Caco-2 (cell line): ENCODE results near the gene ZNF384. TPM values are rescaled to one million over a fixed set of nuclear protein-coding genes. Genes with fewer than 3 reads are reported as not detected.

ENCODE experiments used
- BruUV-seq: library from RNA; stranded (reverse); fragments of 400-500 nt; replicated peaks from 2 replicates; lab custom pipeline; 2021; lab: Mats Ljungman, UMichigan
- CTCF ChIA-PET: fragments of 300-600 bp; sonication (Branson Sonifier 250); formaldehyde crosslinking; loops from one replicate; lab custom pipeline; 2022; ENCODE audit warnings: antibody characterized with exemption; lab: Charles Lee
- POLR2A ChIA-PET: fragments of 300-600 bp; sonication (Branson Sonifier 250); formaldehyde crosslinking; loops from one replicate; lab custom pipeline; 2022; ENCODE audit warnings: antibody characterized with exemption; lab: Charles Lee
- DNase-seq, 2 experiments: peaks; one replicate each; pipeline versions ENCODE4 v3.0.0 to v3.0.0-alpha.2; 2020 to 2022
- H3K27me3 ChIP-seq: replicated peaks from 2 replicates; pipeline ENCODE4 v1.6.0; 2011; ENCODE audit warnings: low read length; ENCODE audit not compliant: control insufficient read depth, insufficient read depth
- H3K36me3 ChIP-seq: 2 replicates; pipeline ENCODE4 v1.5.1; 2011; ENCODE audit warnings: low read length; ENCODE audit not compliant: control insufficient read depth, insufficient read depth
- H3K4me1 ChIP-seq: fragments of 250-450 bp; sonication (Bioruptor Pico); 2 replicates; pipeline ENCODE4 v1.5.1; 2020; ENCODE audit warnings: mild to moderate bottlenecking
- H3K4me3 ChIP-seq: 2 replicates; pipeline ENCODE4 v1.5.1; 2011; ENCODE audit warnings: low read depth, mild to moderate bottlenecking, control low read depth, low read length
- H3K9me3 ChIP-seq: fragments of 250-450 bp; sonication (Bioruptor Pico); 2 replicates; pipeline ENCODE4 v1.5.1; 2020; ENCODE audit warnings: mild to moderate bottlenecking, moderate library complexity
- H3K27ac Mint-ChIP-seq: one replicate; pipeline ENCODE4 v1.8.0; 2022; ENCODE audit warnings: mixed read lengths; ENCODE audit not compliant: unreplicated experiment
- H3K27me3 Mint-ChIP-seq: one replicate; pipeline ENCODE4 v1.8.0; 2022; ENCODE audit warnings: mixed read lengths; ENCODE audit not compliant: insufficient read depth, unreplicated experiment
- H3K36me3 Mint-ChIP-seq: one replicate; pipeline ENCODE4 v1.8.0; 2022; ENCODE audit warnings: mild to moderate bottlenecking, mixed read lengths; ENCODE audit not compliant: insufficient read depth, unreplicated experiment
- H3K4me1 Mint-ChIP-seq: one replicate; pipeline ENCODE4 v1.8.0; 2022; ENCODE audit warnings: low read depth, mixed read lengths; ENCODE audit not compliant: unreplicated experiment
- H3K4me3 Mint-ChIP-seq: one replicate; pipeline ENCODE4 v1.8.0; 2022; ENCODE audit warnings: mild to moderate bottlenecking, moderate library complexity, mixed read lengths; ENCODE audit not compliant: unreplicated experiment
- H3K9me3 Mint-ChIP-seq: one replicate; pipeline ENCODE4 v1.8.0; 2022; ENCODE audit warnings: mixed read lengths; ENCODE audit not compliant: unreplicated experiment
- CTCF ChIP-seq, 2 experiments: fragments of 200-600 bp in 1 of 2; IDR thresholded peaks; 1 replicate in 1 of 2; 2 replicates in 1 of 2; pipeline versions ENCODE4 v1.5.1 to v1.8.0; 2011 to 2022; ENCODE audit warnings: antibody characterized with exemption in 1 of 2, control low read depth in 1 of 2, inconsistent platforms in 1 of 2, low read depth in 1 of 2, low read length in 1 of 2, mild to moderate bottlenecking in 1 of 2, moderate library complexity in 1 of 2; ENCODE audit not compliant: insufficient read depth in 1 of 2, severe bottlenecking in 1 of 2, unreplicated experiment in 1 of 2
- intact Hi-C: fragments of 100-400 bp; cut with micrococcal nuclease; formaldehyde crosslinking; loops from one replicate; pipeline ENCODE4 v1.10.0; 2022; ENCODE audit not compliant: unreplicated experiment
- total RNA-seq: library from RNA; stranded (reverse); gene quantifications from 2 replicates; pipeline ENCODE4 v1.2.3, GENCODE V29; 2022

Gene ZNF384
- total RNA-seq, 1 experiment from 2014 or later, result 127 TPM

DNA sequence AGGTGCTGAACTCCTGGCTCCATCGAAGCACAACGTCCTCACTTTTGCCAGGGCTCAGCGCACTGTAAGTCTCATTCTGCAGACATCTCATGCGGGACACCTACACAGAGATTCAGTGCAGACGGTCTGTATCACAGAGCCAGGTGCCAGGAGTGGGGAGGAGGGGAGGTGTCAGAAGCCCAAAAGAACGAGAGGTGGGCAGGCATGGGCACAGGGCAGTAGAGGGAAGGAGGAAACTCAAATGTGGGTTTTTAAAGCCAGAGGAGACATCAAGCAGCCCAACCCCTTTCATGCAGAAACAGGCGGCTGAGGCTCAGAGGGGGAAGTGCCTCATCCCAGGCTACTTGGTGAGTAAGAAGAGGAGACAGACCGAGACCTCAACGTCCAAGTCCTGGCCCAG lies 50.9 kb downstream of the ZNF384 start:
- ChIA-PET POLR2A (no interaction called here), CTCF (no interaction called here)
- peaks cover 7% of the 10 kb centered on the region for H3K9me3 ChIP-seq
- no peak overlapping the region for H3K4me3 ChIP-seq
- H3K4me1 Mint-ChIP-seq, result no peaks in the 10 kb centered on the region
- H3K9me3 Mint-ChIP-seq, result peaks cover 9% of the 10 kb centered on the region
- H3K27me3 ChIP-seq, result no peaks in the 10 kb centered on the region
- DNase-seq, result no peak
- BruUV-seq, result no TSS peak
- TF ChIP-seq CTCF (IDR thresholded peaks at IDR 0.05; ENCODE audit: insufficient read depth in 1 of 2, low read depth in 1 of 2, low read length in 1 of 2, severe bottlenecking in 1 of 2, unreplicated experiment in 1 of 2), result no peak
- no peak overlapping the region for H3K27ac Mint-ChIP-seq
- H3K36me3 Mint-ChIP-seq, result no peaks in the 10 kb centered on the region
- H3K36me3 ChIP-seq, result no peaks in the 10 kb centered on the region
- no peak overlapping the region for H3K4me3 Mint-ChIP-seq
- no peaks in the 10 kb centered on the region for H3K4me1 ChIP-seq
- H3K27me3 Mint-ChIP-seq, result peaks cover 16% of the 10 kb centered on the region
- intact Hi-C loops, result no loop called here

GRCh38 chr12:6635856-6636531 lies 53.2 kb downstream of the ZNF384 start, which contains the start of gene LPAR5:
Gene LPAR5, minus strand, starts transcription at chr12:6635959. Its CDS starts 14,711 bp downstream, at chr12:6621248.
- peaks cover 5% of the 10 kb centered on the region for H3K27me3 Mint-ChIP-seq
- Histone ChIP-seq H3K9me3 (no peaks in the 10 kb centered on the region), H3K4me1 (peaks cover 10% of the 10 kb centered on the region), H3K36me3 (no peaks in the 10 kb centered on the region), H3K27me3 (no peaks in the 10 kb centered on the region), H3K4me3 (no peak within 1 kb of the TSS)
- ChIA-PET POLR2A (interaction anchor here (1.2 kb wide), 1 partner anchor 53 kb away, joined by 3 read pairs; no protein-coding TSS in a partner anchor), CTCF (interaction anchor here (1.0 kb wide), 1 partner anchor 54 kb away, joined by 3 read pairs; the partner anchor contains the start of gene ZNF384)
- no peak for DNase-seq
- intact Hi-C loops, result no loop called here
- BruUV-seq, result no TSS peak
- no peak within 1 kb of the TSS for H3K27ac Mint-ChIP-seq
- H3K4me1 Mint-ChIP-seq, result peaks cover 12% of the 10 kb centered on the region
- TF ChIP-seq CTCF (IDR thresholded peaks at IDR 0.05; ENCODE audit: insufficient read depth in 1 of 2, low read depth in 1 of 2, low read length in 1 of 2, severe bottlenecking in 1 of 2, unreplicated experiment in 1 of 2), result no peak
- no peaks in the 10 kb centered on the region for H3K9me3 Mint-ChIP-seq
- H3K4me3 Mint-ChIP-seq, result no peak within 1 kb of the TSS
- no peaks in the 10 kb centered on the region for H3K36me3 Mint-ChIP-seq

- peaks cover 10% of the 10 kb centered on the region for H3K4me1 ChIP-seq
- no peaks in the 10 kb centered on the region for H3K9me3 Mint-ChIP-seq
- BruUV-seq, result no TSS peak
- no peaks in the 10 kb centered on the region for H3K36me3 ChIP-seq
- no peaks in the 10 kb centered on the region for H3K27me3 Mint-ChIP-seq
- intact Hi-C loops, result no loop called here
- no peaks in the 10 kb centered on the region for H3K9me3 ChIP-seq
- H3K27ac Mint-ChIP-seq, result no peak overlapping the region
- peaks cover 12% of the 10 kb centered on the region for H3K4me1 Mint-ChIP-seq
- no peak for TF ChIP-seq CTCF (IDR thresholded peaks at IDR 0.05; ENCODE audit: insufficient read depth in 1 of 2, low read depth in 1 of 2, low read length in 1 of 2, severe bottlenecking in 1 of 2, unreplicated experiment in 1 of 2)
- no peak overlapping the region for H3K4me3 ChIP-seq
- no peak overlapping the region for H3K4me3 Mint-ChIP-seq
- no peak for DNase-seq
- no peaks in the 10 kb centered on the region for H3K27me3 ChIP-seq
- ChIA-PET POLR2A (interaction anchor here (1.2 kb wide), 1 partner anchor 53 kb away, joined by 3 read pairs; no protein-coding TSS in a partner anchor), CTCF (interaction anchor here (1.0 kb wide), 1 partner anchor 54 kb away, joined by 3 read pairs; the partner anchor contains the start of gene ZNF384)
- H3K36me3 Mint-ChIP-seq, result no peaks in the 10 kb centered on the region
These were observed 53.8 kb downstream of the ZNF384 start for GRCh38 chr12:6635375-6635855.
